Upper lobe of right lung (tissue), 1 donor: ENCODE data around the gene NEDD4L. TPM values are rescaled to one million over a fixed set of nuclear protein-coding genes. Genes with fewer than 3 reads are reported as not detected.
A peak's percentile ranks its signal among the peaks of the same experiment; 100 is the strongest.

Experiments
- ATAC-seq: fragments of 200-7000 bp; cut with Tn5 transposase; one replicate; pipeline ENCODE4 v1.9.1; 2020; ENCODE audit warnings: mild to moderate bottlenecking, moderate library complexity
- DNase-seq: peaks from one replicate; pipeline ENCODE4 v3.0.0-alpha.2; 2020
- H3K27ac ChIP-seq: fragments of 200-600 bp; one replicate; pipeline ENCODE4 v1.8.0; 2022
- H3K27me3 ChIP-seq: fragments of 200-600 bp; one replicate; pipeline ENCODE4 v1.8.0; 2022; ENCODE audit warnings: mild to moderate bottlenecking
- H3K36me3 ChIP-seq: fragments of 200-600 bp; one replicate; pipeline ENCODE4 v1.8.0; 2022
- H3K4me1 ChIP-seq: fragments of 200-600 bp; one replicate; pipeline ENCODE4 v1.8.0; 2022
- H3K4me3 ChIP-seq: fragments of 200-600 bp; one replicate; pipeline ENCODE4 v1.8.0; 2022; ENCODE audit warnings: mild to moderate bottlenecking
- H3K9me3 ChIP-seq: fragments of 200-600 bp; one replicate; pipeline ENCODE4 v1.8.0; 2022
- CTCF ChIP-seq: fragments of 200-600 bp; IDR thresholded peaks from one replicate; pipeline ENCODE4 v1.8.0; 2022; ENCODE audit warnings: antibody characterized with exemption
- intact Hi-C: fragments of 100-400 bp; cut with DNase I; formaldehyde crosslinking; loops from one replicate; pipeline ENCODE4 v1.11.0; 2022
- total RNA-seq: library from RNA; stranded (reverse); fragmentation: NEBNext Ultra II Directional; extraction: Animal tissue kit (Norgen Biotek cat#: 25700); gene quantifications from one replicate; pipeline ENCODE4 v1.2.1, GENCODE V29; 2021
- donor health status: DM: no; HTN: yes; CAD: no; lungs with severe emphysema.

Gene NEDD4L
- total RNA-seq, 1 donor from 2014 or later, result 192 TPM

GRCh38 chr18:58172031-58172430, 128.0 kb downstream of the NEDD4L start:
- no peaks in the 10 kb centered on the region for H3K36me3 ChIP-seq
- no peak for TF ChIP-seq CTCF
- DNase-seq, result no peak
- no peak overlapping the region for H3K27ac ChIP-seq
- H3K9me3 ChIP-seq, result no peaks in the 10 kb centered on the region
- no peaks in the 10 kb centered on the region for H3K27me3 ChIP-seq
- intact Hi-C loops, result no loop called here
- H3K4me1 ChIP-seq, result no peaks in the 10 kb centered on the region
- ATAC-seq, result no peak
- H3K4me3 ChIP-seq, result no peak overlapping the region

- ATAC-seq, result no peak
- H3K36me3 ChIP-seq, result no peaks in the 10 kb centered on the region
- H3K4me3 ChIP-seq, result no peak overlapping the region
- no peaks in the 10 kb centered on the region for H3K4me1 ChIP-seq
- no peak for TF ChIP-seq CTCF
- no peaks in the 10 kb centered on the region for H3K27me3 ChIP-seq
- intact Hi-C loops, result no loop called here
- no peak for DNase-seq
- H3K27ac ChIP-seq, result no peak overlapping the region
- no peaks in the 10 kb centered on the region for H3K9me3 ChIP-seq
Measured at GRCh38 chr18:58174285-58174684, 130.3 kb downstream of the NEDD4L start.

GRCh38 chr18:58175122-58175785, 131.2 kb downstream of the NEDD4L start:
- H3K9me3 ChIP-seq, result no peaks in the 10 kb centered on the region
- DNase-seq (no peak), ATAC-seq (peak; percentile 27)
- no peak overlapping the region for H3K27ac ChIP-seq
- no peak overlapping the region for H3K4me3 ChIP-seq
- intact Hi-C loops, result no loop called here
- H3K36me3 ChIP-seq, result no peaks in the 10 kb centered on the region
- H3K4me1 ChIP-seq, result no peaks in the 10 kb centered on the region
- no peaks in the 10 kb centered on the region for H3K27me3 ChIP-seq
- no peak for TF ChIP-seq CTCF

- no peaks in the 10 kb centered on the region for H3K4me1 ChIP-seq
- H3K9me3 ChIP-seq, result no peaks in the 10 kb centered on the region
- no peak for DNase-seq
- H3K27ac ChIP-seq, result no peak overlapping the region
- intact Hi-C loops, result no loop called here
- H3K27me3 ChIP-seq, result no peaks in the 10 kb centered on the region
- no peak for TF ChIP-seq CTCF
- H3K36me3 ChIP-seq, result no peaks in the 10 kb centered on the region
- no peak for ATAC-seq
- no peak overlapping the region for H3K4me3 ChIP-seq
Measured at GRCh38 chr18:58175786-58176176, 131.8 kb downstream of the NEDD4L start.

- no peak for TF ChIP-seq CTCF
- ATAC-seq, result peak; percentile 13
- no peak for DNase-seq
- H3K4me1 ChIP-seq, result no peaks in the 10 kb centered on the region
- H3K4me3 ChIP-seq, result no peak overlapping the region
- no peaks in the 10 kb centered on the region for H3K9me3 ChIP-seq
- no peak overlapping the region for H3K27ac ChIP-seq
- no peaks in the 10 kb centered on the region for H3K27me3 ChIP-seq
- intact Hi-C loops, result no loop called here
- no peaks in the 10 kb centered on the region for H3K36me3 ChIP-seq
Measured at GRCh38 chr18:58177004-58177717, 133.1 kb downstream of the NEDD4L start.
